DND-41 (cell line): Measurements from ENCODE around the gene SYNE2.
A peak's percentile ranks its signal among the peaks of the same experiment; 100 is the strongest.

Experiments
- ATAC-seq: fragments of 200-7000 bp; cut with Tn5 transposase; 3 replicates; pipeline ENCODE4 v1.9.1; 2021; ENCODE audit warnings: low read depth; ENCODE audit not compliant: insufficient read depth
- DNase-seq: peaks from one replicate; pipeline ENCODE4 v3.0.0-alpha.2; 2020
- H2AFZ ChIP-seq: 2 replicates; pipeline ENCODE4 v1.6.0; 2012; ENCODE audit warnings: low read depth, low read length
- H3K27ac ChIP-seq: 2 replicates; pipeline ENCODE4 v1.5.1; 2012; ENCODE audit warnings: low read length, inconsistent platforms
- H3K27me3 ChIP-seq: fragments of 200-600 bp; sonication (generic); 2 replicates; pipeline ENCODE4 v1.6.0; 2012; ENCODE audit warnings: low read length, mild to moderate bottlenecking, inconsistent platforms; ENCODE audit not compliant: insufficient read depth, poor library complexity
- H3K36me3 ChIP-seq: 2 replicates; pipeline ENCODE4 v1.5.1; 2012; ENCODE audit warnings: low read length, inconsistent platforms; ENCODE audit not compliant: insufficient read depth
- H3K4me1 ChIP-seq: 2 replicates; pipeline ENCODE4 v1.5.1; 2012; ENCODE audit warnings: mild to moderate bottlenecking, low read length; ENCODE audit not compliant: insufficient read depth
- H3K4me2 ChIP-seq: 2 replicates; pipeline ENCODE4 v1.6.0; 2012; ENCODE audit warnings: mild to moderate bottlenecking, moderate library complexity, low read length, inconsistent platforms; ENCODE audit not compliant: insufficient read depth
- H3K4me3 ChIP-seq, 2 experiments: fragments of 200-600 bp in 1 of 2; shearing (Covaris generic) in 1 of 2; 2 replicates each; pipeline ENCODE4 v1.5.1; 2012 to 2016; ENCODE audit warnings: inconsistent platforms in 2 of 2, low read length in 2 of 2, mild to moderate bottlenecking in 2 of 2, low read depth in 1 of 2, moderate library complexity in 1 of 2
- H3K79me2 ChIP-seq: 2 replicates; pipeline ENCODE4 v1.6.0; 2012; ENCODE audit warnings: low read length, inconsistent platforms; ENCODE audit not compliant: insufficient read depth
- H3K9ac ChIP-seq: 2 replicates; pipeline ENCODE4 v1.6.0; 2012; ENCODE audit warnings: low read depth, mild to moderate bottlenecking, inconsistent platforms, low read length, moderate library complexity
- H3K9me3 ChIP-seq: 2 replicates; pipeline ENCODE4 v1.5.1; 2012; ENCODE audit warnings: low read length, moderate library complexity, mild to moderate bottlenecking, inconsistent platforms; ENCODE audit not compliant: insufficient read depth, severe bottlenecking
- H4K20me1 ChIP-seq: 2 replicates; pipeline ENCODE4 v1.6.0; 2012; ENCODE audit warnings: low read length; ENCODE audit not compliant: insufficient read depth
- EZH2 ChIP-seq: IDR thresholded peaks from 3 replicates; pipeline ENCODE4 v1.6.1; 2012; ENCODE audit warnings: borderline replicate concordance, low read depth, mild to moderate bottlenecking, moderate library complexity, low read length, inconsistent platforms; ENCODE audit not compliant: severe bottlenecking
- TF ChIP-seq, protein P1 (sequence below): IDR thresholded peaks from 2 replicates; pipeline ENCODE4 v1.5.1; 2012; ENCODE audit warnings: borderline replicate concordance, low read length, moderate library complexity, mild to moderate bottlenecking; ENCODE audit not compliant: poor library complexity, severe bottlenecking; ENCODE audit errors: extremely low read depth

Gene SYNE2

DNA sequence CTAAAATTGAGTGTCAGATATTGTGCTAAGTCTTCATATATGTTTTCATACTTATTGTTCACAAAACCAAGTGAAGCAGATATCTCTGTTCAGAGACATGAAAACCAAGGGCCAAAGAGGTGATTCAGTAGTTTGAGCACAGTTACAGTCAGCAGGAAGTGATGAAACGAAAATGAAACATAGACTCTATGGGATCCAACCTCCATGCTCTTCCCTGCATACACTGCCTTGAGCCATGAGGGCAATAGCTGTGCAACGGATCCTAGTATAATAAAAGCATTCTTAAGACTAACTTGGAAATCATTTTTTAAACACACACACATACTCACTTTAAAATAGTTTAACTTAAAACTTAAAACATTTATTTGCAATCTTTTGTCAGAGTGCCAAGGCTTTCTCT, 413.4 kb downstream of the SYNE2 start:
- H3K9ac ChIP-seq = no peak overlapping the region
- DNase-seq (peak; percentile 13), ATAC-seq (peak; percentile 91)
- no peaks in the 10 kb centered on the region for H4K20me1 ChIP-seq
- no peaks in the 10 kb centered on the region for H3K36me3 ChIP-seq
- H3K27ac ChIP-seq = no peak overlapping the region
- no peak overlapping the region for H3K4me2 ChIP-seq
- no peaks in the 10 kb centered on the region for H3K9me3 ChIP-seq
- no peak for TF ChIP-seq EZH2
- TF ChIP-seq, protein P1, sequence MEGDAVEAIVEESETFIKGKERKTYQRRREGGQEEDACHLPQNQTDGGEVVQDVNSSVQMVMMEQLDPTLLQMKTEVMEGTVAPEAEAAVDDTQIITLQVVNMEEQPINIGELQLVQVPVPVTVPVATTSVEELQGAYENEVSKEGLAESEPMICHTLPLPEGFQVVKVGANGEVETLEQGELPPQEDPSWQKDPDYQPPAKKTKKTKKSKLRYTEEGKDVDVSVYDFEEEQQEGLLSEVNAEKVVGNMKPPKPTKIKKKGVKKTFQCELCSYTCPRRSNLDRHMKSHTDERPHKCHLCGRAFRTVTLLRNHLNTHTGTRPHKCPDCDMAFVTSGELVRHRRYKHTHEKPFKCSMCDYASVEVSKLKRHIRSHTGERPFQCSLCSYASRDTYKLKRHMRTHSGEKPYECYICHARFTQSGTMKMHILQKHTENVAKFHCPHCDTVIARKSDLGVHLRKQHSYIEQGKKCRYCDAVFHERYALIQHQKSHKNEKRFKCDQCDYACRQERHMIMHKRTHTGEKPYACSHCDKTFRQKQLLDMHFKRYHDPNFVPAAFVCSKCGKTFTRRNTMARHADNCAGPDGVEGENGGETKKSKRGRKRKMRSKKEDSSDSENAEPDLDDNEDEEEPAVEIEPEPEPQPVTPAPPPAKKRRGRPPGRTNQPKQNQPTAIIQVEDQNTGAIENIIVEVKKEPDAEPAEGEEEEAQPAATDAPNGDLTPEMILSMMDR = no peak
- peak overlapping the region; percentile 64 for H2AFZ ChIP-seq
- H3K27me3 ChIP-seq = no peaks in the 10 kb centered on the region
- H3K4me3 ChIP-seq = no peak overlapping the region
- H3K79me2 ChIP-seq = no peaks in the 10 kb centered on the region
- H3K4me1 ChIP-seq = peaks cover 7% of the 10 kb centered on the region

DNA sequence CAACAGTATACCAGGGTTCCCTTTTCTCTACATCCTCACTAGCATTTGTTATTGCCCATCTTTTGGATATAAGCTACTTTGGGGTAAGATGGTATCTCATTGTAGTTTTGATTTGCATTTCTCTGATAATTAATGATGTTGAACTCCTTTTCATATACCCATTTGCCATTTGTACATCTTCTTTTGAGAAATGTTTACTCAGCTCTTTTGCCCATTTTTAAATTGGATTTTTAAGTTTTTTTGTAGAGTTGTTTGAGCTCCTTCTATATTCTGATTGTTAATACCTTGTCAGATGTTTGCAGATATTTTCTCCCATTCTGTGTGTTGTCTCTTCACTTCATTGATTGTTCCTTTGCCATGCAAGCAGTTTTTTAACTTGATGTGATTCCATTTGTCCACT, 419.2 kb downstream of the SYNE2 start:
- Histone ChIP-seq H3K4me2 (no peak overlapping the region), H4K20me1 (no peaks in the 10 kb centered on the region), H2AFZ (no peak overlapping the region), H3K27me3 (no peaks in the 10 kb centered on the region), H3K27ac (no peak overlapping the region), H3K36me3 (no peaks in the 10 kb centered on the region), H3K4me3 (no peak overlapping the region), H3K4me1 (no peaks in the 10 kb centered on the region; the same call in 1 of the 2 replicates), H3K79me2 (no peaks in the 10 kb centered on the region), H3K9me3 (no peaks in the 10 kb centered on the region), H3K9ac (no peak overlapping the region)
- no peak for DNase-seq
- ATAC-seq = no peak
- TF ChIP-seq, protein P1 = no peak
- TF ChIP-seq EZH2 = no peak
